ENCODE data around the gene NUBP1. TPM values are rescaled to one million over a fixed set of nuclear protein-coding genes. Genes with fewer than 3 reads are reported as not detected.

NUBP1 gene
- total RNA-seq, 1 experiment from 2014 or later: 34.3 TPM

GRCh38 chr16:10817514-10817913 is 73.9 kb downstream of the NUBP1 start:
- CTCF ChIA-PET: no interaction called here
- no peak overlapping the region for H3K4me2 ChIP-seq (ENCODE audit: low read length)
- H3K9ac ChIP-seq (ENCODE audit: low read length): no peak overlapping the region
- H3K4me1 ChIP-seq (ENCODE audit: insufficient read depth, low read length): no peaks in the 10 kb centered on the region
- H4K20me1 ChIP-seq (ENCODE audit: low read length): no peaks in the 10 kb centered on the region
- DNase-seq (no peak), ATAC-seq (no peak)
- H3K27me3 ChIP-seq (ENCODE audit: low read length): no peaks in the 10 kb centered on the region
- intact Hi-C loops (cut with micrococcal nuclease): no loop called here
- no peaks in the 10 kb centered on the region for H3F3A ChIP-seq (ENCODE audit: low read length, unreplicated experiment)
- no peaks in the 10 kb centered on the region for H3K36me3 ChIP-seq (ENCODE audit: low read depth, low read length)
- POLR2A ChIA-PET (ENCODE audit: unreplicated experiment): no interaction called here
- BruUV-seq (replicated peaks): no TSS peak
- H3K79me2 ChIP-seq (ENCODE audit: low read length): no peaks in the 10 kb centered on the region
- H3K27ac ChIP-seq (ENCODE audit: low read length): no peak overlapping the region
- no peak overlapping the region for H2AFZ ChIP-seq (ENCODE audit: low read length)
- no peak for TF ChIP-seq EZH2phosphoT487 (IDR thresholded peaks at IDR 0.05; ENCODE audit: borderline replicate concordance, low read length)
- TF ChIP-seq, protein P1, sequence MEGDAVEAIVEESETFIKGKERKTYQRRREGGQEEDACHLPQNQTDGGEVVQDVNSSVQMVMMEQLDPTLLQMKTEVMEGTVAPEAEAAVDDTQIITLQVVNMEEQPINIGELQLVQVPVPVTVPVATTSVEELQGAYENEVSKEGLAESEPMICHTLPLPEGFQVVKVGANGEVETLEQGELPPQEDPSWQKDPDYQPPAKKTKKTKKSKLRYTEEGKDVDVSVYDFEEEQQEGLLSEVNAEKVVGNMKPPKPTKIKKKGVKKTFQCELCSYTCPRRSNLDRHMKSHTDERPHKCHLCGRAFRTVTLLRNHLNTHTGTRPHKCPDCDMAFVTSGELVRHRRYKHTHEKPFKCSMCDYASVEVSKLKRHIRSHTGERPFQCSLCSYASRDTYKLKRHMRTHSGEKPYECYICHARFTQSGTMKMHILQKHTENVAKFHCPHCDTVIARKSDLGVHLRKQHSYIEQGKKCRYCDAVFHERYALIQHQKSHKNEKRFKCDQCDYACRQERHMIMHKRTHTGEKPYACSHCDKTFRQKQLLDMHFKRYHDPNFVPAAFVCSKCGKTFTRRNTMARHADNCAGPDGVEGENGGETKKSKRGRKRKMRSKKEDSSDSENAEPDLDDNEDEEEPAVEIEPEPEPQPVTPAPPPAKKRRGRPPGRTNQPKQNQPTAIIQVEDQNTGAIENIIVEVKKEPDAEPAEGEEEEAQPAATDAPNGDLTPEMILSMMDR (conservative IDR thresholded peaks at IDR 0.05; ENCODE audit: low read depth, low read length): no peak
- no peak for TF ChIP-seq EZH2 (IDR thresholded peaks at IDR 0.05; ENCODE audit: low read length, unreplicated experiment)
- H3K4me3 ChIP-seq (ENCODE audit: low read length): no peak overlapping the region
- H3K9me3 ChIP-seq (ENCODE audit: low read length): no peaks in the 10 kb centered on the region
- no peaks in the 10 kb centered on the region for H3K9me2 ChIP-seq (replicated peaks; ENCODE audit: low read length)

- CTCF ChIA-PET: no interaction called here
- Histone ChIP-seq H3K9me2 (replicated peaks; ENCODE audit: low read length) (no peaks in the 10 kb centered on the region), H3K9ac (ENCODE audit: low read length) (no peak within 1 kb of the TSS), H3K27me3 (ENCODE audit: low read length) (no peaks in the 10 kb centered on the region), H3K4me1 (ENCODE audit: insufficient read depth, low read length) (no peaks in the 10 kb centered on the region), H3F3A (ENCODE audit: low read length, unreplicated experiment) (no peaks in the 10 kb centered on the region), H3K79me2 (ENCODE audit: low read length) (no peaks in the 10 kb centered on the region), H3K4me2 (ENCODE audit: low read length) (no peak within 1 kb of the TSS), H3K9me3 (ENCODE audit: low read length) (no peaks in the 10 kb centered on the region), H3K4me3 (ENCODE audit: low read length) (no peak within 1 kb of the TSS), H4K20me1 (ENCODE audit: low read length) (no peaks in the 10 kb centered on the region), H2AFZ (ENCODE audit: low read length) (no peak within 1 kb of the TSS), H3K27ac (ENCODE audit: low read length) (no peak within 1 kb of the TSS), H3K36me3 (ENCODE audit: low read depth, low read length) (no peaks in the 10 kb centered on the region)
- ATAC-seq: no peak
- DNase-seq: no peak
- intact Hi-C loops (cut with micrococcal nuclease): no loop called here
- TF ChIP-seq, protein P1 (conservative IDR thresholded peaks at IDR 0.05; ENCODE audit: low read depth, low read length): no peak
- TF ChIP-seq EZH2 (IDR thresholded peaks at IDR 0.05; ENCODE audit: low read length, unreplicated experiment): no peak
- POLR2A ChIA-PET (ENCODE audit: unreplicated experiment): no interaction called here
- no TSS peak for BruUV-seq (replicated peaks)
Observed at GRCh38 chr16:10817963-10818941, 74.6 kb downstream of the NUBP1 start, which contains the start of gene TVP23A. Gene TVP23A (minus strand): TSS chr16:10818794. CDS start chr16:10818493, 301 bp downstream.

Other genes starting within 250 kb of the NUBP1 start
- gene EMP2, start 163.2 kb upstream of the NUBP1 start, total RNA-seq (2014; rRNA removed): 33.9 and 38.7 TPM in 2 replicates
- gene TEKT5, start 48.9 kb upstream of the NUBP1 start, total RNA-seq (2014; rRNA removed): not detected in 2 replicates
- gene TVP23A, start 75.0 kb downstream of the NUBP1 start, total RNA-seq (2014; rRNA removed): not detected in 2 replicates
- gene CIITA, start 133.4 kb downstream of the NUBP1 start, total RNA-seq (2014; rRNA removed): not detected in 2 replicates
- 36.1 and 43.2 TPM in 2 replicates for gene DEXI, start 198.6 kb downstream of the NUBP1 start, total RNA-seq (2014; rRNA removed)
- 9.5 and 14.6 TPM in 2 replicates for gene CLEC16A, start 200.7 kb downstream of the NUBP1 start, total RNA-seq (2014; rRNA removed)

Data from PC-3 (cell line).